Right lung (tissue), 5 donors: ENCODE measurements around the gene SIM2. TPM values are rescaled to one million over a fixed set of nuclear protein-coding genes. Genes with fewer than 3 reads are reported as not detected.

Experiments
- DNase-seq, 2 donors: peaks; one replicate each; pipeline ENCODE4 v3.0.0-alpha.2; 2013
- polyA plus RNA-seq, 5 donors: library from polyadenylated mRNA; unstranded; fragments of 120-200 nt; gene quantifications; one replicate each; pipeline versions ENCODE4 v1.2.1 to v1.2.3, GENCODE V29; 2013; ENCODE audit warnings: inconsistent platforms in 1 of 5, low replicate concordance in 1 of 5; ENCODE audit not compliant: insufficient read length in 5 of 5, insufficient read depth in 1 of 5

Gene SIM2
- polyA plus RNA-seq, 5 donors = 0.99 to 1.9 (median 1.3) TPM

DNA sequence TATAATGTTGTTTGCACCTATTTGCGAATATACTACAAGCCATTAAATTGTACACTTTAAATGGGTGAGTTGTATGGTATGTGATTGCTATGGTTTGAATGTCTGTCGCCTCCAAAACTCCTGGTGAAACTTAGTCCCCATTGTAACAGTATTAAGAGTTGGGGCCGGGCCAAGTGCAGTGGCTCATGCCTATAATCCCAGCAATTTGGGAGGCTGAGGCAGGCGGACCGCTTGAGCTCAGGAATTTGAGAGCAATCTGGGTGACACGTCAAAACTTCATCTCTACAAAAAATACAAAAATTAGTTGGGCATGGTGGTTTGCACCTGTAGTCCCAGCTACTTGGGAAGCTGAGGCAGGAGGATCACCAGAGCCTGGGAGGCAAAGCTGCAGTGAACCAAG is 12.0 kb upstream of the SIM2 start:
- no peak for DNase-seq

DNA sequence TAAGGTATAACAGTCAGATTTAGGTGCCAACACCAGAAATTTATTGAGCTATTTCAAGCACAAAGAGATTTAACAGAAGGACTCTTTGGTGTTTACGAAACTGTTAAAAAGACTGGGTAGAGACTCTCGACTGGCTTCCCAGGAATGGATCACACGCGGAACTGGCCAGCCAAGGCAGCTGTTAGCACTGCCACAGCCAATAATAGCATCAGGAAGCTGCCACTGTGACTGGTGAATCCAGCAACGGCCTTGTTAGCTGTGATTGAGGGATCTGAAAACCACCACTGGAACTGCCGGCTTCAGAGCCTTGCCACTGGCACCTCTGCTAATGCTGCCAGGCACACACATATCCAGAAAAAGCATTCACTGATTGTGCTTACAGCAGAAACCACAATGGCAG is 10.6 kb upstream of the SIM2 start:
- no peak for DNase-seq

DNA sequence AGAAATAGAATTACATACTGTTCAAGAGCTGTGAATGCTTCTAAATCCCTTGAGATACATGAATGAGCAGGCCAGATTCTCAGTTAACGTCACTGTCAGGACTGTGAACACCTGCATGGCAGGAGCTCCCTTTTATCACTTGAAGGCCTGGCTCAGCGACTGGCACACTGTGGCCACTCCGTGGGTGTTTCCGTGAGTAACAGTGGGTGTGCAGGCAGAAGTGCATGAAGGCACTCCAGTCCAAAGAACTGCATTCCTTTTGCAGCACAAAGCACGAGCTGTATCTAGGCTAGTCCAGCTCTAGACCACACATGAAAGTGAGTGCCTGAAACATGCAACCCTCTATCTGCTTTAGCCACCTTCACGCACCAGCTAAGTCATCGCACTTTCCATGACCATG is 9.6 kb upstream of the SIM2 start:
- no peak for DNase-seq

DNA sequence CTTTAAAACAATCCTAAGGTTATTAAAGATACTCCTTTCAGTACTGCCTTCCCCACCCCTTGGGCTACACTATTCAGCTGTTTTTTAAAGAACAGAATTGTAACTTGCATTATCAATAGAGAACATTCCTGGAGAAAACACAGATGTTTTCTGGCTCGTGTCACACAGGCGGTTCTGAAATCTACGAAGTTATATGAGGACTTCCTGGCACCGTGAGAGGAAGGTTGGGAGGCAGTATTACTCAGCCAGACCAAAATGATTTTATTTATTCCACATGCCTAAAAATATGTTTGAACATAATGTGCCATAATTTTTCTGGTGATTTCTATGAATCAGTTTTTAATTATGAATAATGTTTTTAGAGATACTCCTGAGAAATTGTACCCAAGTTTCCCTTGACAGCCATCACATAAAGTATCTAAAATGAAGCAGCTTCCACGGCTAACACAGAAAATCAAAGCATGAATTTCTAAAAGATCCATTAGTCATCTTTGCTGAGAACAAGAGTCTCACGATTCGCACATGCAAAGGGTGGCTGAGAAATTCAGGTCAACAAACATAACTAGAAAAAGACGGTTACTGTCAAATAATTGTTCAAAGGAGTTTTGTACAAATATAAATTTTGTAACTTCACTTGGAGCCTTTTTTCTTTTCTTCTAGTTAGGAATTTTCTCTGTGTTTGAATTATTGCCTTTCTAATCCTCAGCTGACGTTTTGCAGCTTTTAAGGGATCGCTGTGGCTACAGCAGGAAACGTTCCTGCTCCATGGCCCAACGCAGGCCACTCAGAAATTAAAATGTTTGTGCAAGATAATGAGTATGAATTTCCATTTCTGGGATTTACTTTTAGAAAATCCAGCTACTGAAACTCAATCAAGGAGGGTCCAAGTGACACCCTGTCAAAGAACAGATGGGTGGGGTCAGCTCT is 8.0 kb upstream of the SIM2 start:
- no peak for DNase-seq

DNA sequence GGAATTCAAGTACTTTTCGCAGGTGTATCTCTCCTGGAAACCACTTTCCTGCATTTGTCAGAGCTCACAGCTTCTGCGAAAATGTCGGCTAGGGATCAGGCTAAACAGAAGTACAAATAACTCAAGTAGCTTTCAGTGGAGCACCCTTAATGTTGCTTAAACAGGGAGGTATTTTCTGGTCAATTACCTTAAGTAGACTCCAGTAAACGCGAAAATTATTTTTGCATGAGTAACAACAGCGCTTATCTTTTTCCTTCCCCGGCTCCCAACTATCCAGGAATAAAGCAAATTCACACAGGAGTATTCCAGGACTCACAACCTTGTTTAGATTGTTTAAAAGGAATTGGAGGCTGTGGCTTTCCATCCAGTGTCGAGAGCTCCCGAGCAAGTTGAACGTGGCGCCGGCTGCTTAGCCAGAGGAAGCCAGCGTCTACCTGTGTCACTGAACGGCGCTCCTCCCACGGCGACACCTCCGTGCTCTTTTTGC is 7.3 kb upstream of the SIM2 start:
- DNase-seq = no peak

DNA sequence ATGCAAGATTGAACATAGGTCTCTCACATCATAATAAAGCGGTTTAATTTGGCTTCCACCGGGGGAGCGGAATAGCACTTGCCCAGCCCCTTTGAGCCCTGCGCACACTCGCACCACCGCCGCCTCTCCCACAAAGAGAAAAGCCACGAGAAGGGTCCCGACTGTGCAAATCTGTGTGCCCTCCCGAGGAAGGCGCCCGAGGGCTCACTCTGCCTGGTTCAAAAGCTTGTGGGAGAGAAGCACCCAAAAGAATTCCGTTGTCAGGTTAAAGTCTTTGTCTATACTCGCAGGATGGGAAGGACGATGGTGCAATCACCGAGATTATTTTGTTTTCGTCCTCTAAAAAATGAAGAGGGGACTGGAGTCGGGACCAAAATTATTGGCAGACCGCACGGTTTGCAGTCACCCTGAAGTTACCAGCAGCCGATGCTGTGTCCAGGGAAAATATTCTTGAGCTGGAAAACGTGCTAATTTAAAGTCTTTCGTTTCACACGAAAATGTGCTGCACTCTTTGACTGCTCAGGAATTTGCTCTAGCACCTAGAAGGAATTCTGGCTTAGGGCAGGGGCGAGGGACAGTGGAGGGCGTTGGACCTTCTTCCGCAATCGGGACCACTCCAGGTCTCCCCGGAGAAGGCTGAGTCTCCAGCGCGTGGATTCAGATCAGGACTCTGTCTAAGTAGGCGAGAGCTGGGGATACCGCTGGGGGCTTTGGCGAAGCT is 6.6 kb upstream of the SIM2 start:
- no peak for DNase-seq

DNA sequence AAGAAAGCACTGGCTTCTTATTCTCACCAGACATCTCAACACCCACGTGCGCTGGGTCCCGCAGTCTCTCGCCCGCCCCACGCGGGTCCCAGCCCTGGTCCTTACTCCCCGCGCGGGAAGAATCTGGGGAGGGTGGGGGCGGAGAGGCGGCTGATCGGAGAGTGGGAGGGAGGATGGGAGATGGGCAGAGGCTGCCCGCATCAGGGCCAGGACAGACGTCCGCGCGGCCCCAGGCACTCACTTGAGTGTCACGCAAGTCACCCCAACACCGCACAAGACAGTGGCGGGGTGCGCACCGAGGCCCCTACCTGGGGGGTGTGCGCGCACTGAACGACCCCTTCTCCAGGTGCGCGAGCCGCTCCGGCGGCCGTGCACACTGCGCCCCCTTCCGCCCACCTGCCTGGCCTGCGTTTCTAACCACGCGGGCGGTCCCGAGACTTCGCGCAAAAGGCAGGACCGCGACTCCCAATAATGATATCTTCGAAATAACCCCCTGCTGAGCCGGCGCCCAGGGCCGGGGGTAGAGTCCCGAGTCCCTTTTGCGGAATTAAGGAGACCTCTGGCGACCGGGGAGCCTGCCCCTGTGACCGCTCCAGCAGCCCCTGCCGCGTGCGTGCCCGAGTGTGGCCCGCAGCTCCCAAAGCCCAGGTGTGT is 6.0 kb upstream of the SIM2 start:
- no peak for DNase-seq

DNA sequence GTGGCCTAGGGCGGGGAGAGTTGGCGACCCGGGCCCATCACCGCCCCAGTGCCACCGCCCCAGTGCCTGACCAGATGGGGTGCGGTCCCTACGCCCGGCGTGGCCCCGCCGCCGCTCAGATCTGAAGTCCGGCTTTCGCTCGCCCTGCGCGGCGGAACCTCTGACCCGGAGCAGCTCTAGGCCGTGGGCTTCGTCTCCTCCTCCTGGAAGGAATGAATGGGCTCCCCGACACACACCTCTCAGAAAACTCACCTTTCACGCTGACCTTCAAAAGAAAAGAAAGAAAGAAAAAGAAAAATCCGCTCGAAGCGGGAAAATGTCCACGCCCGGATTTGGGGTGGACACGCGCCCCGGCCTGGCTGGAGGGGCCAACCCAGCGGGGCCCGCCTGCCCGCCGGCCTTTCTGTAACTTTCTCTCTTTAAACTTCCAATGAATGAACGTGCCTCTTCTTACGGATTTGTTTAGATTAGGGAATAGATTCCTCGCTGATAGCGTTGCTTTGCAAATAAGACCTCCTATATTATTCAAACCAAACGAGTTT is 5.4 kb upstream of the SIM2 start:
- no peak for DNase-seq

DNA sequence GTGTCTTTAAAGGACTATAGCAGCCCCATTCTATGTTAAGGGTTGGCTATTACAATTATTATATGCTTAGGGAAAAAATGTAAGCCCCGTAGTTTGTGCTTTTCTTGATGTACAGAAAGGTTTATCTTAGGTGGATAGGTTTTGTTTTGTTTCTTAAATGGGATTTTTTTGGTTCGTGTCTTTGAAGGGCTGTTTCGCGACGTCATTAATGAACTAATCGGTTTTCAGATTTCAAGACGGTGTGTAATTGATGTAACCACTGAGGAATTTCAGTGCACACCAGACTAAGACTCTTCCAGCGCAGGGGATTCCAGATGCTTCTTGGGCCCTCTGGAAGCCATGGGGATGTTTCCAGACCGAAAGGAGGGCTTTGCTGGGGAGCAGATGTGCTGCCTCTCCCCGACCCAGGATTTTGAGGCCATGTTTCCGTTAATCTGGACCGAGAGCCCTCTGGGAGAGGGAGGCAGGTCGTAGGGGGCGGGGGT is 4.8 kb upstream of the SIM2 start:
- no peak for DNase-seq

DNA sequence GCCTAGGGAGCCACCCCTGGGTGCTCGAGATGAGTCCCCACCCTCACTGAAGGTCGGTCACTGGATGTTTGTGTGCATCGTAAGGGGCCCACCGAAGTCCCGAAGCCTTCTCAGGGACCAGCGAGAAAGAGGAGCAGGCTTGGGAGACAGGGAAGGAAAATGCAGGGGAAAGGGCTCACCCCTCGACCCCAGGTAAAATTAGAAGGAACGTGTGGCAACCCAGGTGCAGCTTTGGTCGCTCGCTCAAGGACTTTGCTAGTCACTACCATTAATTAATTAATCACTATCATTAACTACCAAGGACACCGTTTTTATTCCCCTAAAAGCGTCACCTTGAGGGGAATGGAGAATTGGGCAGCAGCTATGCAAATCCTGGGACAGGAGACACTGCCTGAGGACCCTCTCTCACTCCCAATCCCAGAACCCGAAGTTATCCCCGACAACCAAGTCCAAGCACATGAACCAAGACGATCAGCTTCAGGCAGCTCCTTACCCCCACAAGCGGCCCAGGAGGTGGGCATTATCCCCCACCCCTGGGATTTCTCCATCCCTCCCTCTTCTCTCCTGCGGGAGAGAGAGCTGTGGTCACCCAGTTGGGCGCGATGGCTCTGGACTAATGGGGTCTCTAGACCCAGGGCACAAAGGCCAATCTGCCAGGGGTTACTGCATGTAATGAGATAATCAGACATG is 4.2 kb upstream of the SIM2 start:
- no peak for DNase-seq

DNA sequence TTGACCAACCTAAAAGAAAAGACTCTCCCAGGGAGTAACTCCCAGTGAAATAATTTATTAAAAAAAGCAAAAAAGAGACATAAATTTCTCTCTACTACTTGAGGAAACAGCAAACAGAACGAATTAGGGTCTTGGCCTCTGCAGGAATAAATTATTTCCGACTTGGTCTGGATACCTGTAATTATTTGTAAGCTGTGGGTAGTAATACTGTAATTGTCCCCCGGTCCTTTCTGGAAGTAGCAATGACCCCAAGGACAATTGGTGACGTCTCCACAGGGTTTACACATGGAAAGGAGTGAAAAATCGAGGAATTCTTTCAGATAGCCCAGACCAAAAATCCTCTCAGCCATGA is 3.7 kb upstream of the SIM2 start:
- no peak for DNase-seq

DNA sequence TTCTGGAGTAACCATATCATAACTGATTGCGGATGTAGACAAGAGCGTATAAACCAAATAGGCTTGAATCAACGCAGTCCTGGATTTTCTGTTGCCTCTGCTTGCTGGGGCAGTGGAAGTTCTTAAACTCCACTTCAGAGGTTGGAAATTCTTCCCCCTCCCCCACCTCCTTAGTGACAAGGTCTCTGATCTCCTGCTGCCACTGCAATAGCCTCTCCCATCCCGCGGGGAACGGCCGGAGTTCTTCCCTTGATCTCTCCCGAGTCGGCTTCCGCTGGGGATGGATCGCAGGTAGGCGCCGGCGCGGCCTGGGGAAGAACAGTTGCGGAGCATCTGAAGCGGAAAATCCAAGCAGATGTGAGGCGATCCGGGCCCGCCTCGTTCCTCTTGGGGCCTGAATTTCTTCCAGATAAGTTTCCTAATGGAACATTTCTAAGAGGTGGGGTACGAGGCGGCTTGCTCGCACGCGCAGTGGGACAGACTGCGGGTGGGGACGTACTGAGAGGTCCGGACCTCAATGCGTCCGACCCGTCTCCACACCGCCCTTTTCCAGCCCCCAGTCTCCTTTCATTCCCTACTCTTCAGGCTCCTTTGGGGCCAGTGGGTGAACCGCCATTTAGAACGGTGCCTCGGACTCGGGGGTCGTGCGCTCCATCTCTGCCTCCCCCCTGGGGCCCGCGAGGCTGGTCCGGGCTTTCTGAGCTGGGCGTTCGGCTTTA is 3.1 kb upstream of the SIM2 start:
- no peak for DNase-seq

DNA sequence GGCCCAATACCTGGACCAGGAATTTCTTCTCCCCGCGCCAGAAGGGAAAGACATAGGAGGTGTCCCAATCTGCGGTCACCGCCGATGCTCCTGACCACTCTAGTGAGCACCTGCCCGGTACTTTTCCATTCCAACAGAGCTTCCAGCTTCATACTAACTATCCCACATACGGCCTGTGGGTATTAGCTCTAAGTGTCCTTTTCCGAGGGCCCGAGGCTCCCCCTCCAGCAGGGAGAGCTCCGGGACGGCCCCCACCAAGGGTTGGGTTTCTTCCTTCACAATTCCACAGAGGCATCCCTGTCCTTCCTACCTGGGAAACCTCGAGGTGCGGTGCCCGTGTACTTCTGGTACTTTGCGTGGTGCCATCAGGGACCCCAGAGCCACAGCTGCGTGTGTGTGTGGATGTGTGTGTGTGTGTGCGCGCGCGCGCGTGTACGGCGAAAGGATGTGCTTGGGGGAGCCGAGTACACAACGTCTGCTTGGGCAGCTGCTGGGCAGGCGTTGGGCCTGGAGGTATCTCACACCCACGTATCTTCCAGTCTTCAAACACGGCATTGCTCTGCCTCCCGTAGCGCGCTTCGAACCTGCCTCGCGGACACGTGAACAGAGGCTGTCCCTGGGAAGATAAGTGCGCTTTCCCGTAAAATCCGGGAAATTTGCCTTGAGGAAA is 2.4 kb upstream of the SIM2 start:
- no peak for DNase-seq

DNA sequence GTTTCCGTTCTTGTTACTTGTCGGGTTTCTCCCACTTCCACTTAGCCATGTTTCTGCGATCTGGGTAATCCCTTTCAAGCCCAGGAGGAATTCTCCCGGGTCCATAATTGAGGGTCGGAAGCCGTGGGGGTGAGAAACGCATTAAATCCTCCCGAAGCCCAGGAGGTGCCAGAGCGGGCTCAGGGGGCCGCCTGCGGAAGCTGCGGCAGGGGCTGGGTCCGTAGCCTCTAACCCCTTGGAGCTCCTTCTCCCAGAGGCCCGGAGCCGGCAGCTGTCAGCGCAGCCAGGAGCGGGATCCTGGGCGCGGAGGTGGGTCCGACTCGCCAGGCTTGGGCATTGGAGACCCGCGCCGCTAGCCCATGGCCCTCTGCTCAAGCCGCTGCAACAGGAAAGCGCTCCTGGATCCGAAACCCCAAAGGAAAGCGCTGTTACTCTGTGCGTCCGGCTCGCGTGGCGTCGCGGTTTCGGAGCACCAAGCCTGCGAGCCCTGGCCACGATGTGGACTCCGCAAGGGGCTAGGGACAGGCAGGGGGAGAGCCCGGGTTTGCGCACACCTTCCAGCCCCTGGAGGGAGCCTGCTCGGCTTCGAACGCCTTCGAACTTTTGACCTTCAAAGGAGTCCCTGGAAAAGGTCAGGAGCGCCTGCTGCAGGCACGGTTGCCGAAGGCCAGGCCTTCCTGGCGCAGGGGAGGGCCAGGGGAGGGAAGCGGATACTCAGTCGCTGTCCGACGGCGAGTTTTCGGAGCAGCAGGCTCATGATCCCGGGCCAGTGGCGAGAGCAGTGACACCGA is 1.7 kb upstream of the SIM2 start:
- DNase-seq = no peak

DNA sequence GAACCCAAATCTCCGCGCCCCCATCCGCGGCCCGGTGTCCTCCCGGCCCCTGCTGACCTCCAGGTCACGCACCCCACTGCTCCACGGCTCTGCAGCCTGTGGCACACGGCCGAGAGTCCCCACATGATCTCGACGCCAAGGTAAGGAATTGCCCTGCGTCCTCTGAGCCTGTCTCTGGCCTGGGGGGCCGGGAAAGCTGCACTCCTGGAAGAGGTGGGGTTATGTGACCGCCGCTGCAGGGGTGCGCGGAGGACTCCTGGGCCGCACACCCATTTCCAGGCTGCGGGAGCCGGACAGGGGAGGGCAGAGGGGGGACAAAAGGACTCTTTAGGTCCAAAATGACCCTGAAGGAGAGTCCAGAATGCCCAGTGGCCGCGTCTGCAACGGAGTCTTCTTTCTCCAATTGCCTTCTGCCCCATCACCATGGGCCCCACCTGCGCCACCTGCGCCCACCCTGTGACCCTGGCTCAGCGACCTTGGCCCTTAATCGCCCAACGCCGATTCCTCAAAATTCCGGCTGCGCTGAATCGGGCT is 997 bp upstream of the SIM2 start:
- no peak for DNase-seq

DNA sequence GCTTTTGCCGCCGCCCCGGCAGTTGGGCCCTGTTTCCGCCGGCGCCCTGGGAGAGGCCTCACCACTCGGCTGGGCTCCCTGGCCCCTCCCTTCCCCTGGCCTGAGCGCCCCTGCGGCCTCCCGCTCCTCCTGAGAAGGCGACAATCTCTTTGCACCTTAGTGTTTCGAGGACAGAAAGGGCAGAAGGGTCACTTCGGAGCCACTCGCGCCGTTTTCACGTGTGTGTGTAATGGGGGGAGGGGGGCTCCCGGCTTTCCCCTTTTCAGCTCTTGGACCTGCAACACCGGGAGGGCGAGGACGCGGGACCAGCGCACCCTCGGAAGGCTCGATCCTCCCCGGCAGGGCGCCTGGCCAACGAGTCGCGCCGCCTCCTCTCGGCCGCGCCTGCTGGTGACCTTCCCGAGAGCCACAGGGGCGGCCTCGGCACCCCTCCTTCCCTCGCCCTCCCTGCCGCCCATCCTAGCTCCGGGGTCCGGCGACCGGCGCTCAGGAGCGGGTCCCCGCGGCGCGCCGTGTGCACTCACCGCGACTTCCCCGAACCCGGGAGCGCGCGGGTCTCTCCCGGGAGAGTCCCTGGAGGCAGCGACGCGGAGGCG is 432 bp upstream of the SIM2 start:
- DNase-seq = no peak

DNA sequence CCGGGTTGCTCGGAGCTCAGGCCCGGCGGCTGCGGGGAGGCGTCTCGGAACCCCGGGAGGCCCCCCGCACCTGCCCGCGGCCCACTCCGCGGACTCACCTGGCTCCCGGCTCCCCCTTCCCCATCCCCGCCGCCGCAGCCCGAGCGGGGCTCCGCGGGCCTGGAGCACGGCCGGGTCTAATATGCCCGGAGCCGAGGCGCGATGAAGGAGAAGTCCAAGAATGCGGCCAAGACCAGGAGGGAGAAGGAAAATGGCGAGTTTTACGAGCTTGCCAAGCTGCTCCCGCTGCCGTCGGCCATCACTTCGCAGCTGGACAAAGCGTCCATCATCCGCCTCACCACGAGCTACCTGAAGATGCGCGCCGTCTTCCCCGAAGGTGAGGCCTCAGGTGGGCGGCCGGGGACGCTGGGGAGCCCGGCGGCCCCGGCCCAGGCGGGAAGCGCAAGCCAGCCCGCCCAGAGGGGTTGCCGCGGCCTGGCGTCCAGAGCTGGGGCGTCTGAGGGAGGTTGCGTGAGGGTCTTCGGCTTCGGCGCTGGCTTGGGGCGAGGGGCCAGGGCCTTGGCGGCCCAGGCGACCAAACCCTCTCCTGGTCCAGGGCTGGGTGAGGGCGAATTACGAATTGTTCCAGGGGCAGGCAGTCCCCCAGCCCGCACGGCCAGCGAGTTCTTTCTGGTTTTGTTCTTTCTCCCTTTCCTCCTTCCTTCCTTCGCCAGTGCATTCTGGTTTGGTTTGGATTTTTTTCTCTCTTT is 805 bp downstream of the SIM2 start:
- DNase-seq = no peak
